COR-L47 (cell line): ENCODE data around the gene CPNE2.
"Not testable (repeated sequence)": the region's sequence is repeated elsewhere in the genome, so short reads cannot be mapped to it uniquely, and the experiment has no call there.

ENCODE experiments used
- DNase-seq: peaks from one replicate; lab custom pipeline; 2025; lab: John Stamatoyannopoulos, UW

Gene CPNE2

GRCh38 chr16:57091975-57092785, at the start of gene CPNE2:
TSS of gene CPNE2 (plus strand) at chr16:57092583. CDS start at chr16:57110743, 18,160 bp downstream.
- peak; percentile 25 for DNase-seq

GRCh38 chr16:57043248-57043647, 49.1 kb upstream of the CPNE2 start:
- no peak for DNase-seq

GRCh38 chr16:57044931-57045693, 47.3 kb upstream of the CPNE2 start:
- DNase-seq = no peak

GRCh38 chr16:57045694-57046381, 46.5 kb upstream of the CPNE2 start:
- DNase-seq = peak; percentile 20

GRCh38 chr16:57048095-57048494, 44.3 kb upstream of the CPNE2 start:
- no peak for DNase-seq

- no peak for DNase-seq
Observed at GRCh38 chr16:57049678-57050077, 42.7 kb upstream of the CPNE2 start.

- no peak for DNase-seq
Observed at GRCh38 chr16:57051696-57052228, 40.6 kb upstream of the CPNE2 start.

- no peak for DNase-seq
Observed at GRCh38 chr16:57053206-57053605, 39.2 kb upstream of the CPNE2 start.

GRCh38 chr16:57054338-57054737, 38.0 kb upstream of the CPNE2 start:
- no peak for DNase-seq

GRCh38 chr16:57054771-57055170, 37.6 kb upstream of the CPNE2 start:
- no peak for DNase-seq

- DNase-seq = no peak
Observed at GRCh38 chr16:57055671-57056070, 36.7 kb upstream of the CPNE2 start.

GRCh38 chr16:57058291-57058861, 34.0 kb upstream of the CPNE2 start:
- no peak for DNase-seq

GRCh38 chr16:57060323-57061083, 31.9 kb upstream of the CPNE2 start:
- DNase-seq = no peak

- no peak for DNase-seq
Observed at GRCh38 chr16:57061084-57061905, 31.1 kb upstream of the CPNE2 start.

- DNase-seq = no peak
Observed at GRCh38 chr16:57062329-57062728, 30.1 kb upstream of the CPNE2 start.

GRCh38 chr16:57063189-57063588, 29.2 kb upstream of the CPNE2 start:
- not testable (repeated sequence) for DNase-seq

- no peak for DNase-seq
Observed at GRCh38 chr16:57064995-57065394, 27.4 kb upstream of the CPNE2 start.

- no peak for DNase-seq
Observed at GRCh38 chr16:57066625-57067024, 25.8 kb upstream of the CPNE2 start.

- no peak for DNase-seq
Observed at GRCh38 chr16:57067347-57067746, 25.0 kb upstream of the CPNE2 start.

GRCh38 chr16:57069053-57069452, 23.3 kb upstream of the CPNE2 start:
- DNase-seq = no peak
